AG10803 (cell line): ENCODE measurements around the gene PODN.
A peak's percentile ranks its signal among the peaks of the same experiment; 100 is the strongest.

Experiments
- DNase-seq: peaks from one replicate; pipeline ENCODE4 v3.0.0; 2010; ENCODE audit warnings: low read depth
- H3K4me3 ChIP-seq: 2 replicates; pipeline ENCODE4 v1.5.1; 2011; ENCODE audit warnings: mild to moderate bottlenecking, low read length, control low read depth
- CTCF ChIP-seq: conservative IDR thresholded peaks from 2 replicates; pipeline ENCODE4 v1.5.1; 2011; ENCODE audit warnings: mild to moderate bottlenecking, low read length, control low read depth, inconsistent platforms

The PODN gene, protein sequence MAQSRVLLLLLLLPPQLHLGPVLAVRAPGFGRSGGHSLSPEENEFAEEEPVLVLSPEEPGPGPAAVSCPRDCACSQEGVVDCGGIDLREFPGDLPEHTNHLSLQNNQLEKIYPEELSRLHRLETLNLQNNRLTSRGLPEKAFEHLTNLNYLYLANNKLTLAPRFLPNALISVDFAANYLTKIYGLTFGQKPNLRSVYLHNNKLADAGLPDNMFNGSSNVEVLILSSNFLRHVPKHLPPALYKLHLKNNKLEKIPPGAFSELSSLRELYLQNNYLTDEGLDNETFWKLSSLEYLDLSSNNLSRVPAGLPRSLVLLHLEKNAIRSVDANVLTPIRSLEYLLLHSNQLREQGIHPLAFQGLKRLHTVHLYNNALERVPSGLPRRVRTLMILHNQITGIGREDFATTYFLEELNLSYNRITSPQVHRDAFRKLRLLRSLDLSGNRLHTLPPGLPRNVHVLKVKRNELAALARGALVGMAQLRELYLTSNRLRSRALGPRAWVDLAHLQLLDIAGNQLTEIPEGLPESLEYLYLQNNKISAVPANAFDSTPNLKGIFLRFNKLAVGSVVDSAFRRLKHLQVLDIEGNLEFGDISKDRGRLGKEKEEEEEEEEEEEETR

DNA sequence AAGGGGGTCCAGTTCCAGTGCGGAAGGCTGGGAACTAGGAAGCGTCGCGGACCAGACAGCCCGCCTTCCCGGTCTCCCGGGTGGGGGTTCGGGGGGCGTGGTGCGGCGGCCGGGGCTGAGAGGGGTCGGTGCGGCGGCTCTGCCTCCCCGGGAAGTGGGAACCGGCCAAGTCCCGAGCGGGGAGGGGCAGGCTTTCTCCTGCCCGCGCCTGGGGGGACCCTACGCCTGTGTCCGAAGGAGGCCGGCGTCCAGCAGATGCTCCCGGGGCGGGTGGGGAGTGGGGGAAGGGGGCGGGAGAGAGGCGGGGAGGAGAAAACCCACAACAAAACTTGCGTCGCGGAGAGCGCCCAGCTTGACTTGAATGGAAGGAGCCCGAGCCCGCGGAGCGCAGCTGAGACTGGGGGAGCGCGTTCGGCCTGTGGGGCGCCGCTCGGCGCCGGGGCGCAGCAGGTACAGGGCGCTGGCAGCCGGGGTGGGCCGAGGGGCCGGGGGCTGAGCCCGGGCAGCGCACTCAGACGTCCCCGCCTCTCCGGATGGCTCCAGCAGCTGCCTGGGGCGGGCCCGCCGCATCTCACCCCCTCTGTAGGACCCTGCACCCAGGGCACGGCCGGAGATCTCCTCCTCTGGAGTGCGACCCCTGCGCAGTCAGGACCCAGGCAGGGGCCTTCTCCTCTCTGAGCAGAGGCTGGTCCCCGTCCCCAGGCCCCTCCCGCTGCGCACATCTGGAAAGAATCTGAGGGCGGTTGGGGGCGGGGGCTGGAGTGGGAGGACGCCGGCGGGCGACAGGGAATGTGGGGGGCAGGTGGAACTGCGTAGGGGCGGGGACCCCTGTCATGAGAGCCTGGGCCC, at the start of gene PODN:
Gene PODN, plus strand, starts transcription at position 355 of the 849 bp plus-strand sequence. CDS start 7,643 bp downstream, outside the sequence.
- H3K4me3 ChIP-seq = peak within 1 kb of the TSS; percentile 77
- peak; percentile 48 for DNase-seq
- TF ChIP-seq CTCF = no peak

DNA sequence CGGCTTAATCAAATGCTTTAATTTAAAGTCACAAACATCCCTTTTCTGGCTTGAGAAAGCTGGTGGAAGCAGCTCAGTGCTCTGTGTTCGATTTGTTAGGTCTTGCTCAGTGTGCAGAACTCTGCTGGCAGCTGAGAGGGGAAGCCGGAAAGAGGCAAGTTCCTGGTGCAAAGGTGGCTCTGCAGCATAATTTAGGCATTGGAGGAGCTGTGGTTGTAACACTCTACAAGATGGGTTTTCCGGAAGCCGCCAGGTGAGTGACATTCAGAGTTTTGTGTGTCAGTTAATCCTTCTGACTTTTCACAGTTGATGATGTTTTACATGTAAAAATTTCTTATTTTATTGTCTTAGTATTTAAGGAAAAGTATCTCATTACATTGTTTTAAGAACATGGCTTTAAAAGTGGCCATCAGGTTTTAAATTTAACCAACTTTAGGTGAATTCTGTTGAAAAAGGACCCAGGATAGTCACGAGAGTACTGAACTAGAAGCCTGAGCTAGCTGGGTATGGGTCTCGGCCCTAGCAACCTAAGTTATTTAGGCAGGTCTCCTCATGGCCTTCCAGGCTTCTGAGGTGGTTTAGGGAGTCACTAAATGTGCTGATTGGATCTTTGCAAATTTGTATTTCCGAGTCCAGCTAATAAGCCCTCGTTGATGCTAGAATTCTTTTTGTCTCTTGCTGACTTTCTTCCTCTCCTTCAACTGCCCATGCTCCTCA, 47.1 kb upstream of the PODN start:
- DNase-seq = peak; percentile 92
- peak overlapping the region; percentile 79 for H3K4me3 ChIP-seq
- no peak; the same call in 1 of the 2 replicates for TF ChIP-seq CTCF

GRCh38 chr1:53015508-53015860, 46.5 kb upstream of the PODN start:
- TF ChIP-seq CTCF = no peak
- DNase-seq = no peak
- peak overlapping the region; percentile 79 for H3K4me3 ChIP-seq

DNA sequence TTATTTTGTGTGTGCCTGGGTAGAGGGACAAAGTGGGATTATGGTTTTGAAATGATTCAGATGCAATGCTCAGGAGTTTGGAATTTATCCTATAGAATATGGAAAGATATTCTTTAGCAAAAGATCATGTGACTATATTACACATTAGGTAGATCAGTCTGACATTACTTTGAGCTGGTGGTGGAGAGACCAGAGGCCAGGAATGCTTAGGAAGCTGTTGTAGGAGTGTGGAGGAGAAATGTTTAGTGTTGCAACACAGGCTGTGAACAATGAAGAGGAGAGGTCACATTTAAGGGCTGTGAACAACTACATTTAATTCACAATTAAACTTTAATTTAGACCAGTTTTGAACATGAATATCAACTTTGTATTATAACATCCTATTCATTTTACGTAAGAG, 45.3 kb upstream of the PODN start:
- DNase-seq = peak; percentile 29
- no peak overlapping the region for H3K4me3 ChIP-seq
- TF ChIP-seq CTCF = no peak

DNA sequence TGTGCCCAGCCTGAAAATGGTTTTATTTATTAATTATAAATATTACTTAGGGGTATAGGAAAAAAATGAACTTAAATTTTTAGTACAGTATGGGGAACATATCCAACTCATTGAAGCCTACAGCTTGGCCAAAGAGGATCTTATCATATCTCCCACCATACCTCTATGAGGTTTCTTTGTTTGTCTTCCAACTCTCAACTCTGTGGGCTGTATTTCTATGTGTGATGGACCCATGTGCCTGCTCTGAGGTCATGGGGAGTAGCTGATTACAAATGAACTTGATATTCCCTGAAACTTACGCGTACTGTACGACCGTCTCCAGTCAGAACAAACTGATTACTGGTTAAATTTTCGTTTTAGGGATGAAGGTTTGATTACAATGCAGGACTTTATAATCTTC, 41.4 kb upstream of the PODN start:
- no peak for DNase-seq
- H3K4me3 ChIP-seq = no peak overlapping the region
- no peak for TF ChIP-seq CTCF

DNA sequence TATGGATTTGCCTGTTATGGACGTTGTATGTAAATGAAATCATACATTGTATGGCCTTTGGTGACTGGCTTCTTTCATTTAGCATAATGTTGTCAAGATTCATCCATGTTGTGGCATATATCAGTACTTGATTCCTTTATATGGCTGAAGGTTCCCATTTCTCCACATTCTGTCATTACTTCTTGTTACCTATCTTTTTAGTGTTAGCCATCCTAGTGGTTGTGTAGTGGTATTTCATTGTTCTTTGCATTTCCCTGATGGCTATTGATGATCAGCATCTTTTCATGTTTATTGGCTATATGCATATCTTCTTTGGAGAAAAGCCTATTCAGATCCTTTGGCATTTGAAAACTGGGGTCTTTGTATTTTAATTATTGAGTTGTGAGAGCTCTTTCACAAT, 39.8 kb upstream of the PODN start:
- DNase-seq = no peak

More for the DNA sequence above, 39.8 kb upstream of the PODN start:
- TF ChIP-seq CTCF = no peak
- H3K4me3 ChIP-seq = no peak overlapping the region
